GM19328 (cell line): ENCODE data around the gene CAMK1D.

Experiments
- ATAC-seq: cut with Tn5 transposase; IDR thresholded peaks from one replicate; pipeline ENCODE4 v1.9.1; 2021; ENCODE audit warnings: mild to moderate bottlenecking, moderate library complexity; ENCODE audit not compliant: unreplicated experiment

The CAMK1D gene

GRCh38 chr10:12589291-12589690 is 239.9 kb downstream of the CAMK1D start:
- ATAC-seq = no peak

- ATAC-seq = no peak
These were observed 240.4 kb downstream of the CAMK1D start for GRCh38 chr10:12589791-12590190.

- ATAC-seq = no peak
These were observed 241.6 kb downstream of the CAMK1D start for GRCh38 chr10:12590675-12591659.

- ATAC-seq = no peak
These were observed 243.6 kb downstream of the CAMK1D start for GRCh38 chr10:12592967-12593366.

- ATAC-seq = no peak
These were observed 245.1 kb downstream of the CAMK1D start for GRCh38 chr10:12594448-12594944.

GRCh38 chr10:12595936-12596576 is 246.7 kb downstream of the CAMK1D start:
- ATAC-seq = no peak

- ATAC-seq = no peak
These were observed 247.8 kb downstream of the CAMK1D start for GRCh38 chr10:12597176-12597575.

GRCh38 chr10:12597788-12598765 is 248.7 kb downstream of the CAMK1D start:
- no peak for ATAC-seq

GRCh38 chr10:12600652-12601051 is 251.3 kb downstream of the CAMK1D start:
- ATAC-seq = no peak

- no peak for ATAC-seq
These were observed 253.2 kb downstream of the CAMK1D start for GRCh38 chr10:12602521-12602920.

- ATAC-seq = no peak
These were observed 254.6 kb downstream of the CAMK1D start for GRCh38 chr10:12603766-12604470.

GRCh38 chr10:12605580-12606405 is 256.4 kb downstream of the CAMK1D start:
- ATAC-seq = no peak

GRCh38 chr10:12606461-12606860 is 257.1 kb downstream of the CAMK1D start:
- ATAC-seq = no peak

GRCh38 chr10:12608761-12609160 is 259.4 kb downstream of the CAMK1D start:
- ATAC-seq = no peak

GRCh38 chr10:12609435-12609834 is 260.1 kb downstream of the CAMK1D start:
- no peak for ATAC-seq

GRCh38 chr10:12613136-12613535 is 263.8 kb downstream of the CAMK1D start:
- no peak for ATAC-seq

GRCh38 chr10:12614177-12614995 is 265.0 kb downstream of the CAMK1D start:
- no peak for ATAC-seq
